SU-DHL-6 (cell line): Measurements from ENCODE around the gene SYNDIG1.

ENCODE experiments used
- EZH2phosphoT487 ChIP-seq: fragments of 200-600 bp; sonication (generic), shearing (Covaris generic); conservative IDR thresholded peaks from 2 replicates; pipeline ENCODE4 v1.6.1; 2018; ENCODE audit warnings: mild to moderate bottlenecking, antibody characterized with exemption, low read length, moderate library complexity, mixed read lengths
- TF ChIP-seq, protein P1 (sequence below): fragments of 200-600 bp; sonication (generic); IDR thresholded peaks from one replicate; pipeline ENCODE4 v1.5.1; 2017; ENCODE audit warnings: antibody characterized with exemption, mild to moderate bottlenecking, low read length, moderate library complexity; ENCODE audit not compliant: insufficient read depth, poor library complexity, severe bottlenecking

DNA sequence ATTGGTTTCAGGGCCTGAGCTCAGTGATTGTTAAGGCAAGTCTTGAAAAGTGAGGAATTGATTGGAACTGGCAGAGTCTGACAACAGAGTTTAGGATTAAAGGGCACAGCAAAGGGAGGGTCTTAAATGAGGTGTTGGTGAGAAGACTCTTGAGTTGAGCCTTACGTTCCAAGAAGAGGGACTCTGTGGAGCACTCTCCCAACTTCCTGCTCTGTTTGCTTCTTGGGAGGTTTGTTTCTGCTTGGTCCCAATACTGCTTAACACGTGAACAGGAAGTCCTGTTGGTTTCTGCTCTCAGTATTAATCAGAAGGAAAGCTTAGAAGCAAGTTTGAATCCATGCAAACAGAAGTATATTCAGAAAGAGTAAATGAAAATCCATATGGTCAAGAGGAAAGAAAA lies 15.6 kb upstream of the SYNDIG1 start:
- TF ChIP-seq, protein P1, sequence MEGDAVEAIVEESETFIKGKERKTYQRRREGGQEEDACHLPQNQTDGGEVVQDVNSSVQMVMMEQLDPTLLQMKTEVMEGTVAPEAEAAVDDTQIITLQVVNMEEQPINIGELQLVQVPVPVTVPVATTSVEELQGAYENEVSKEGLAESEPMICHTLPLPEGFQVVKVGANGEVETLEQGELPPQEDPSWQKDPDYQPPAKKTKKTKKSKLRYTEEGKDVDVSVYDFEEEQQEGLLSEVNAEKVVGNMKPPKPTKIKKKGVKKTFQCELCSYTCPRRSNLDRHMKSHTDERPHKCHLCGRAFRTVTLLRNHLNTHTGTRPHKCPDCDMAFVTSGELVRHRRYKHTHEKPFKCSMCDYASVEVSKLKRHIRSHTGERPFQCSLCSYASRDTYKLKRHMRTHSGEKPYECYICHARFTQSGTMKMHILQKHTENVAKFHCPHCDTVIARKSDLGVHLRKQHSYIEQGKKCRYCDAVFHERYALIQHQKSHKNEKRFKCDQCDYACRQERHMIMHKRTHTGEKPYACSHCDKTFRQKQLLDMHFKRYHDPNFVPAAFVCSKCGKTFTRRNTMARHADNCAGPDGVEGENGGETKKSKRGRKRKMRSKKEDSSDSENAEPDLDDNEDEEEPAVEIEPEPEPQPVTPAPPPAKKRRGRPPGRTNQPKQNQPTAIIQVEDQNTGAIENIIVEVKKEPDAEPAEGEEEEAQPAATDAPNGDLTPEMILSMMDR, result no peak
- TF ChIP-seq EZH2phosphoT487, result no peak
